HCT116 (cell line): Measurements from ENCODE around the gene SHROOM3. TPM values are rescaled to one million over a fixed set of nuclear protein-coding genes. Genes with fewer than 3 reads are reported as not detected.
A peak's percentile ranks its signal among the peaks of the same experiment; 100 is the strongest.

Experiments used
- ATAC-seq: fragments of 200-7000 bp; cut with Tn5 transposase; 2 replicates; pipeline ENCODE4 v1.9.1; 2020; ENCODE audit warnings: mild to moderate bottlenecking, moderate library complexity
- BruUV-seq: library from RNA; stranded (reverse); fragments of 400-500 nt; replicated peaks from 2 replicates; lab custom pipeline; 2021; lab: Mats Ljungman, UMichigan
- CTCF ChIA-PET: fragments of 300-600 bp; sonication (Branson Sonifier 250); formaldehyde crosslinking; loops from one replicate; lab custom pipeline; 2021; ENCODE audit warnings: antibody characterized with exemption; lab: Charles Lee
- POLR2A ChIA-PET: fragments of 300-600, 350-600 bp; sonication (Branson Sonifier 250); formaldehyde crosslinking; loops from one replicate; lab custom pipeline; 2021; ENCODE audit warnings: antibody characterized with exemption; lab: Charles Lee
- RAD21 ChIA-PET, 2 experiments: fragments of 300-600 bp; sonication (Branson Sonifier 250); formaldehyde crosslinking; loops; one replicate each; lab custom pipeline; 2023; ENCODE audit warnings: low total read pairs in 2 of 2; ENCODE audit not compliant: uncharacterized antibody in 2 of 2, unreplicated experiment in 2 of 2, low non-redundant PET in 1 of 2; lab: Charles Lee
- DNase-seq: peaks from one replicate; pipeline ENCODE4 v3.0.0-alpha.2; 2010; ENCODE audit warnings: low read depth, low spot score
- H2AFZ ChIP-seq: fragments of 200-600 bp; shearing (Covaris generic), sonication (generic); 2 replicates; pipeline ENCODE4 v1.6.1; 2017; ENCODE audit warnings: low read depth, mixed run types, mixed read lengths, antibody characterized with exemption, low read length; ENCODE audit not compliant: poor library complexity, severe bottlenecking
- H3K27ac ChIP-seq: 2 replicates; pipeline ENCODE4 v1.5.1; 2012; ENCODE audit warnings: low read depth, low read length
- H3K27me3 ChIP-seq: fragments of 200-600 bp; sonication (generic); 2 replicates; pipeline ENCODE4 v1.6.1; 2016; ENCODE audit warnings: mixed run types, low read length, mixed read lengths; ENCODE audit not compliant: insufficient read depth
- H3K36me3 ChIP-seq, 2 experiments: fragments of 200-500 bp in 1 of 2; fragments of 200-600 bp in 1 of 2; sonication (Bioruptor generic) in 1 of 2; sonication (generic) in 1 of 2; 2 replicates each; pipeline versions ENCODE4 v1.5.1 to v1.6.1; 2014 to 2016; ENCODE audit warnings: low read length in 2 of 2, inconsistent platforms in 1 of 2, mixed read lengths in 1 of 2, mixed run types in 1 of 2; ENCODE audit not compliant: insufficient read depth in 2 of 2, control insufficient read depth in 1 of 2
- H3K4me1 ChIP-seq, 2 experiments: fragments of 200-600 bp in 1 of 2; sonication (generic) in 1 of 2; 2 replicates each; pipeline versions ENCODE4 v1.5.1 to v1.6.1; 2012 to 2017; ENCODE audit warnings: low read length in 2 of 2, inconsistent platforms in 1 of 2, mild to moderate bottlenecking in 1 of 2, mixed read lengths in 1 of 2, mixed run types in 1 of 2, moderate library complexity in 1 of 2; ENCODE audit not compliant: insufficient read depth in 2 of 2, control insufficient read depth in 1 of 2
- H3K4me2 ChIP-seq: fragments of 200-600 bp; sonication (generic); 2 replicates; pipeline ENCODE4 v1.6.1; 2017; ENCODE audit warnings: mixed run types, low read length, mixed read lengths
- H3K4me3 ChIP-seq, 2 experiments: fragments of 200-600 bp in 1 of 2; sonication (generic) in 1 of 2; replicated peaks in 1 of 2; 2 replicates each; pipeline ENCODE4 v1.5.1; 2011 to 2016; ENCODE audit warnings: low read length in 2 of 2, control low read depth in 1 of 2, low read depth in 1 of 2, mild to moderate bottlenecking in 1 of 2, mixed read lengths in 1 of 2, mixed run types in 1 of 2
- H3K79me2 ChIP-seq: fragments of 200-600 bp; sonication (generic); 2 replicates; pipeline ENCODE4 v1.6.1; 2017; ENCODE audit warnings: mild to moderate bottlenecking, mixed run types, low read length, moderate library complexity, mixed read lengths; ENCODE audit not compliant: insufficient read depth
- H3K9ac ChIP-seq: fragments of 200-600 bp; sonication (generic); 2 replicates; pipeline ENCODE4 v1.6.1; 2016; ENCODE audit warnings: low read length, mixed read lengths
- H3K9me2 ChIP-seq: fragments of 200-600 bp; sonication (generic), shearing (Covaris generic); 2 replicates; pipeline ENCODE4 v1.6.1; 2017; ENCODE audit warnings: mixed run types, mild to moderate bottlenecking, moderate library complexity; ENCODE audit not compliant: insufficient read depth
- H3K9me3 ChIP-seq, 2 experiments: fragments of 200-500 bp in 1 of 2; fragments of 200-600 bp in 1 of 2; sonication (Bioruptor generic) in 1 of 2; sonication (generic) in 1 of 2; 2 replicates each; pipeline ENCODE4 v1.6.1; 2014 to 2017; ENCODE audit warnings: low read length in 2 of 2, mixed read lengths in 2 of 2, inconsistent platforms in 1 of 2, low read depth in 1 of 2, mild to moderate bottlenecking in 1 of 2, mixed run types in 1 of 2, moderate library complexity in 1 of 2; ENCODE audit not compliant: control insufficient read depth in 1 of 2, insufficient read depth in 1 of 2
- H4K20me1 ChIP-seq: fragments of 200-600 bp; sonication (generic), shearing (Covaris generic); 2 replicates; pipeline ENCODE4 v1.6.1; 2017; ENCODE audit warnings: mixed run types, mild to moderate bottlenecking, moderate library complexity; ENCODE audit not compliant: insufficient read depth
- CBX3 ChIP-seq: IDR thresholded peaks from 2 replicates; pipeline ENCODE4 v1.6.1; 2012; ENCODE audit warnings: low read depth
- CEBPB ChIP-seq: IDR thresholded peaks from 2 replicates; pipeline ENCODE4 v1.6.1; 2012; ENCODE audit warnings: low read depth
- EGR1 ChIP-seq: IDR thresholded peaks from 2 replicates; pipeline ENCODE4 v1.6.1; 2012; ENCODE audit warnings: low read depth
- ELF1 ChIP-seq: IDR thresholded peaks from 2 replicates; pipeline ENCODE4 v1.6.1; 2012; ENCODE audit warnings: low read depth, borderline replicate concordance
- EZH2phosphoT487 ChIP-seq: fragments of 200-600 bp; IDR thresholded peaks from 2 replicates; pipeline ENCODE4 v1.6.1; 2018; ENCODE audit warnings: antibody characterized with exemption, borderline replicate concordance
- FOSL1 ChIP-seq: IDR thresholded peaks from 2 replicates; pipeline ENCODE4 v1.6.1; 2012; ENCODE audit warnings: low read depth
- POLR2A ChIP-seq: IDR thresholded peaks from 2 replicates; pipeline ENCODE4 v1.7.0; 2011; ENCODE audit warnings: borderline replicate concordance; ENCODE audit not compliant: insufficient read depth, insufficient read length; ENCODE audit errors: extremely low read depth
- POLR2AphosphoS5 ChIP-seq: IDR thresholded peaks from 2 replicates; pipeline ENCODE4 v1.6.1; 2011; ENCODE audit warnings: mild to moderate bottlenecking, low read depth, low read length, moderate library complexity
- RAD21 ChIP-seq: IDR thresholded peaks from 2 replicates; pipeline ENCODE4 v1.6.1; 2012; ENCODE audit warnings: low read depth, mild to moderate bottlenecking
- SIN3A ChIP-seq: IDR thresholded peaks from 2 replicates; pipeline ENCODE4 v1.6.1; 2012; ENCODE audit warnings: low read depth
- SP1 ChIP-seq: IDR thresholded peaks from 2 replicates; pipeline ENCODE4 v1.6.1; 2012; ENCODE audit warnings: low read depth
- TCF7L2 ChIP-seq: IDR thresholded peaks from 2 replicates; pipeline ENCODE4 v1.7.0; 2011; ENCODE audit warnings: borderline replicate concordance, inconsistent platforms; ENCODE audit not compliant: insufficient read depth, insufficient read length; ENCODE audit errors: extremely low read depth
- YY1 ChIP-seq: IDR thresholded peaks from 2 replicates; pipeline ENCODE4 v1.6.1; 2011; ENCODE audit warnings: low read length, low read depth, moderate library complexity, mild to moderate bottlenecking; ENCODE audit not compliant: insufficient replicate concordance; ENCODE audit errors: extremely low read depth
- ZFX ChIP-seq: fragments of 450-650 bp; IDR thresholded peaks from 2 replicates; pipeline ENCODE4 v1.6.1; 2017
- intact Hi-C: fragments of 100-400 bp; cut with micrococcal nuclease; formaldehyde crosslinking; loops from 2 replicates; pipeline ENCODE4 v1.10.0; 2022
- total RNA-seq: library from RNA; stranded (reverse); gene quantifications from one replicate; pipeline ENCODE4 v1.2.1, GENCODE V29; 2021; ENCODE audit not compliant: unreplicated experiment
- TF ChIP-seq, protein P1 (sequence below): IDR thresholded peaks from 2 replicates; pipeline ENCODE4 v1.6.1; 2012
- TF ChIP-seq, protein P2 (sequence below): IDR thresholded peaks from 2 replicates; pipeline ENCODE4 v1.6.1; 2012
- TF ChIP-seq, protein P3 (sequence below), 3 experiments: fragments of 200-600 bp in 1 of 3; sonication (generic) in 1 of 3; IDR thresholded peaks in 2 of 3; conservative IDR thresholded peaks in 1 of 3; 2 replicates each; pipeline ENCODE4 v1.5.1; 2012 to 2017; ENCODE audit warnings: low read depth in 2 of 3, low read length in 2 of 3, antibody characterized with exemption in 1 of 3, borderline replicate concordance in 1 of 3, control low read depth in 1 of 3, mild to moderate bottlenecking in 1 of 3, mixed read lengths in 1 of 3, mixed run types in 1 of 3, moderate library complexity in 1 of 3; ENCODE audit not compliant: insufficient read depth in 1 of 3

SHROOM3 gene
- total RNA-seq, 1 experiment from 2014 or later: 22.5 TPM

DNA sequence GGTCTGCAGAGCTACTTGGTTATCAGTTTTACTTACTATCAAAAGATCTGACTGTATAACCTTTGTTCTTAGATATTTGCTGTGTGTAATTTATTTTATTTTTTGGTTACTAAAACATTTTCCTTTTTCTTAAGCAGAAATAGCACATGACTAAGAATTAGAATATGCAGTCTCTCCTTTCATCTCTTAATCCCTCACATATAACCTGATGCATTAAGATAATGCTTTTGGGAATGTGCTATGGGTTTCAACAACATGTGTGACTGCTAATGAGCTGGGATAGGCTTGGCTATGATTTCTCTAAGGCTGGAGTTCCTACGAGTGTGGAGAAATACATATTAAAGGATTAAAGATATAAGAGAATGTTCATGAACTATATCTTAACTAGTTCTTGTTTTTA is 41.5 kb downstream of the SHROOM3 start:
- Histone ChIP-seq H3K79me2 (no peaks in the 10 kb centered on the region), H4K20me1 (no peaks in the 10 kb centered on the region), H3K27me3 (no peaks in the 10 kb centered on the region), H3K36me3 (no peaks in the 10 kb centered on the region), H3K4me1 (peaks cover 6 to 10% of the 10 kb centered on the region in 2 experiments; a peak in 2 of 4 replicates), H3K4me2 (peak overlapping the region; percentile 37), H3K9ac (no peak overlapping the region), H3K4me3 (no peak overlapping the region), H3K9me3 (no peaks in the 10 kb centered on the region), H3K27ac (no peak overlapping the region), H3K9me2 (no peaks in the 10 kb centered on the region), H2AFZ (peak overlapping the region; percentile 57)
- intact Hi-C loops: no loop called here
- ChIA-PET RAD21 (no interaction called here), POLR2A (interaction anchor here (1.1 kb wide), 1 partner anchor 17 kb away, joined by 3 read pairs; no protein-coding TSS in a partner anchor), CTCF (no interaction called here)
- no peak for TF ChIP-seq CEBPB
- TF ChIP-seq EGR1: no peak
- TF ChIP-seq TCF7L2: no peak
- TF ChIP-seq CBX3: no peak
- TF ChIP-seq RAD21: no peak
- no peak for TF ChIP-seq POLR2AphosphoS5
- no peak for TF ChIP-seq POLR2A
- no peak for TF ChIP-seq SP1
- TF ChIP-seq SIN3A: no peak
- no peak for TF ChIP-seq YY1
- TF ChIP-seq, protein P1, sequence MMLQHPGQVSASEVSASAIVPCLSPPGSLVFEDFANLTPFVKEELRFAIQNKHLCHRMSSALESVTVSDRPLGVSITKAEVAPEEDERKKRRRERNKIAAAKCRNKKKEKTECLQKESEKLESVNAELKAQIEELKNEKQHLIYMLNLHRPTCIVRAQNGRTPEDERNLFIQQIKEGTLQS: no peak
- no peak for TF ChIP-seq ELF1
- ATAC-seq (no peak), DNase-seq (no peak)
- BruUV-seq: no TSS peak

DNA sequence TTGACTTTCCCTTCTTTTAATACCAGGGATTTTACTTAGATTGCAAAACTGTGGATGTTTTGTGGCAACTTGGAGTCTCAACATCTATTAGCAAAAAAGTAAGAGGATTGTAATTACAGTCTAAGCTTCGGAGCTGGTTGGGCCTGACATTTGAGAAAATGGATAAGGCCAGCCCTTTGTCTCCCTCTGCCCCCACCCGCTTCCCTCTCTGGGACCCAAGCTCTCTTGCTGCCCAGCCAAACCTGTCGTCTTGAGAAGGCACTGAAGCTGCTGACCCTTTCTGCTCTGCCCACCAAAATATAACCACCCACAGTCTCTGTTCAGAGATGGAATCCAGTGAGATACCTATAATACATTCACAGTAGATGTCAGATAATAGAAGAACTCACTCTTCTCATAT is 49.6 kb downstream of the SHROOM3 start:
- ChIA-PET POLR2A (interaction anchor here (1.5 kb wide), 1 partner anchor 26 kb away, joined by 5 read pairs; no protein-coding TSS in a partner anchor), RAD21 (no interaction called here), CTCF (interaction anchor here (0.9 to 1.4 kb wide), 2 partner anchors 20 to 21 kb away, joined by 3 to 4 read pairs; no protein-coding TSS in a partner anchor)
- Histone ChIP-seq H3K36me3 (no peaks in the 10 kb centered on the region), H3K9me3 (no peaks in the 10 kb centered on the region), H3K27me3 (no peaks in the 10 kb centered on the region), H2AFZ (peak overlapping the region; percentile 95), H3K4me2 (no peak overlapping the region), H3K4me1 (peaks cover 7 to 17% of the 10 kb centered on the region in 2 experiments; a peak in 3 of 4 replicates), H3K9ac (no peak overlapping the region), H3K79me2 (no peaks in the 10 kb centered on the region), H3K27ac (no peak overlapping the region), H3K9me2 (no peaks in the 10 kb centered on the region), H3K4me3 (no peak overlapping the region), H4K20me1 (no peaks in the 10 kb centered on the region)
- intact Hi-C loops: loop anchor here (5.0 kb wide), 1 partner anchor 47 kb away; the partner anchor contains the start of gene SHROOM3
- DNase-seq: no peak
- no peak for ATAC-seq
- TF ChIP-seq SIN3A (no peak), FOSL1 (no peak), EZH2phosphoT487 (no peak), TCF7L2 (no peak), ZFX (no peak), ELF1 (no peak), YY1 (no peak), RAD21 (no peak), EGR1 (no peak), POLR2A (no peak), CBX3 (no peak)
- TF ChIP-seq, protein P2, sequence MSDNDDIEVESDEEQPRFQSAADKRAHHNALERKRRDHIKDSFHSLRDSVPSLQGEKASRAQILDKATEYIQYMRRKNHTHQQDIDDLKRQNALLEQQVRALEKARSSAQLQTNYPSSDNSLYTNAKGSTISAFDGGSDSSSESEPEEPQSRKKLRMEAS: no peak
- TF ChIP-seq, protein P3, sequence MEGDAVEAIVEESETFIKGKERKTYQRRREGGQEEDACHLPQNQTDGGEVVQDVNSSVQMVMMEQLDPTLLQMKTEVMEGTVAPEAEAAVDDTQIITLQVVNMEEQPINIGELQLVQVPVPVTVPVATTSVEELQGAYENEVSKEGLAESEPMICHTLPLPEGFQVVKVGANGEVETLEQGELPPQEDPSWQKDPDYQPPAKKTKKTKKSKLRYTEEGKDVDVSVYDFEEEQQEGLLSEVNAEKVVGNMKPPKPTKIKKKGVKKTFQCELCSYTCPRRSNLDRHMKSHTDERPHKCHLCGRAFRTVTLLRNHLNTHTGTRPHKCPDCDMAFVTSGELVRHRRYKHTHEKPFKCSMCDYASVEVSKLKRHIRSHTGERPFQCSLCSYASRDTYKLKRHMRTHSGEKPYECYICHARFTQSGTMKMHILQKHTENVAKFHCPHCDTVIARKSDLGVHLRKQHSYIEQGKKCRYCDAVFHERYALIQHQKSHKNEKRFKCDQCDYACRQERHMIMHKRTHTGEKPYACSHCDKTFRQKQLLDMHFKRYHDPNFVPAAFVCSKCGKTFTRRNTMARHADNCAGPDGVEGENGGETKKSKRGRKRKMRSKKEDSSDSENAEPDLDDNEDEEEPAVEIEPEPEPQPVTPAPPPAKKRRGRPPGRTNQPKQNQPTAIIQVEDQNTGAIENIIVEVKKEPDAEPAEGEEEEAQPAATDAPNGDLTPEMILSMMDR (IDR thresholded peaks at IDR 0.05 in 2 of 3, conservative IDR thresholded peaks at IDR 0.05 in 1 of 3; ENCODE audit: borderline replicate concordance in 1 of 3, insufficient read depth in 1 of 3, low read depth in 2 of 3, low read length in 2 of 3): no peak
- BruUV-seq: no TSS peak
